Ammon's horn (tissue), 1 donor: ENCODE results near the gene SS18L1.

Experiments used
- DNase-seq: peaks from one replicate; pipeline ENCODE4 v3.0.0-alpha.2; 2016; ENCODE audit warnings: low spot score

Gene SS18L1

DNA sequence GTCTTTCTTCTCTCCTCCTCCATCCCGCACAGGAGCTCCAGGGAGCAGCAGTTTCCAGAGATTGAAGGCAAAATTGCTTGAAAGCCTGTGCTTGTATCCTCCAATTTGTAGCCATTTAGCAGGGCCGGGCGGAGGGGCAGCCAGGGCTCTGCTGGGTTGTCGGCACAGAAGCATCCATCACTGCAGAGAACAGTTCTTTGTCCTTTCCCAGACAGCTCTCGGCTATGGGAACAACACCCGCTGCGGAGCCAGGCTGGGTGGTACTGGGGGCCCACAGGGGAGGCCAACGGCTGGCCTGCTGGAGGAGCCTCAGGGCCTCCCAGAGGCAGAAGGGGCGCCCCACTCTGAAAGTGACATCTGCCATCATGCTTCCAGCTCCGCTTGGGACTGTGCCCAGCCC is 68.7 kb downstream of the SS18L1 start:
- no peak for DNase-seq

DNA sequence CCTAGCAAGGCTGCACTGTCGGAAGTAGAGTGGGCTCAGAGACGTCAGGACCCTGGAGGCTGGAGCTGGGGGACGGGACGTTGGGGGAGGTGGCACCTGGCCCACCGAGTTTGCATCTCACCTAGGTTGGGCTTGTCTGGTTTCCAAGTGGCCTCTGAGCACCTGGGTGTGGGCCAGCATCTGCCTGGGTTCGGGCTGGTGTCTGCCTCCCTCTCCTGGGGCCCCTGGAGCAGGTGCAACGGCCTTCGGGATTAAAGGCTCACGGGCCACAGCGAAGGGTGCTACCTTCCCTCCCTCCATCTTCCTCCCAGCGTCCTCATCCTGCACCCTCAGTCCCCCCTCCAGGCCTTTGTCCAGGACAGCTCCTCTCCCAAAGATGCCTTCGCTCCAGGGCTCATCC is 70.5 kb downstream of the SS18L1 start:
- DNase-seq = no peak

DNA sequence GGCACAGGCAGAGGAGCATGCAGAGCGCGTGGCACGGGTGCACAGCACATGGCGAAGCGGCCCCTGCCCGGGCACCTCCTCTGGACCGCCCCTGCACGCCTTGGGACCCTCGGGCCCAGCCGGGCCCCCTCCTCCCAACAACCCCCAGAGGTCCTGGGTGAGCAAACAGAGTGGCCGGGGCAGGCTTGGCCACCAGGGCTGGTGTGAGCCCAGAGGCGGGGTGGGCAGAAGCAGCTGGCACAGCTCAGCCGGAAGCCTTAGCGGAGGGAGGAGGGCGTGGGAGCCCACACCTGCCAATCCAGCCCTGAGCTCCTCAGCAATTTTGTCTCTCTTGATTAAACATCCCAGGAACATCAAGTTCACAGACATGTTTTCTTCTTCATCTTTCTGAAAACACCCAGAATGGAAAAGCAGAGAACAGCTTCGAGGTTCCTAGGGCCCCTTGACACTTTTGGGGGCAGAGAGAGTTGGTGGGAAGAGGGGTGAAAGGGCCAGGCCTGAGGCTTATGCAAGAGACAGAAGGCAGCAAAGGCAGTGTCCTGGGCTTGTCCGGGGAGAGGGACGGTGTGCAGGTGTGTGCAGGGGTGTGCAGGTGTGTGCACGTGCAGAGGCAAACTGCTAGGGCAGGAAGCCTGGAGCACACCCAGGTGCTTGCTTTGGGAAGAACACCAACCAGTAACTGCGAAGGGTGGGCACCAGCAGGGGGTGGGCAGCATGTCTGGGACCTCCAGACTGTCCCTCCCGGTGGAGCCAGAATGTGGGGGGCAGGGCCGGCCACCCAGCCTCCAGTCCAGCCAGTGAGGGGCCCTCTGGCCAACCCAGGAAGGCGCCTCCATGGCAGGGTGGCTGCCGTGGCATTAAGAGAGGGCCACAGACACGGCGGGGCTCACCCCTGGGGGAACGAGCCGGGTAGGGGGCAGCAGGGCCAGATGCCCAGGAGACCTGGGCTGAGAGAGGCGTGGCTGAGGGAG is 71.7 kb downstream of the SS18L1 start:
- no peak for DNase-seq

DNA sequence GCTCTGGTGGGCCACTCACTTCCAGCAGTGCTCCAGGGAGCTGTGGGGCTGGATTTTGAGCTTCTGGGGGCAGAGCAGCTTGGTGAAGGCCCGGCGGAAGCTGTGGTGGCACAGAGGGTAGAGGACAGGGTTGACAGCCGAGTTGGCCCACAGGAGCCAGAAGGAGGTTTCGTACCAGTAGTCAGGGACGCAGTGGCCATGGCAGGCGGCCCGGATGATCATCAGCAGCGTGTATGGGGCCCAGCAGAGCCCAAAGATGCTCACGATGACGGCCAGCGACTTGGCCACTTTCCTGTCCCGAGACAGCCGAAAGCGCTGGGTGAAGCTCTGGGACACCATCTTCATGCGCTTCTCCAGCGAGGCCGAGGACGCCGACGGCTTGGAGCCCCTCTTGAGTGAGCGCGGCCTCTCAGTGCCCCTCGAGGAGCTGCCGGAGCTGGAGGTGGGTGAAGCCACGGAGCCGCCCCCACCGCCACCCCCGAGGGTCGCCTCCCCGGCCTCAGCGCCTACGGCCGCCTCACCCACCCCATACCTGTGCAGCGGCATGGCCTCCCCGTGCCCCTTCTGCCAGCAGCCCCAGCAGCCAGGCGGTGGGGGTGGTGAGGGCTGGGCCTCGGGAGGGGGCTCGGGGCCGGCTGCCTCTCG is 72.5 kb downstream of the SS18L1 start:
- no peak for DNase-seq

DNA sequence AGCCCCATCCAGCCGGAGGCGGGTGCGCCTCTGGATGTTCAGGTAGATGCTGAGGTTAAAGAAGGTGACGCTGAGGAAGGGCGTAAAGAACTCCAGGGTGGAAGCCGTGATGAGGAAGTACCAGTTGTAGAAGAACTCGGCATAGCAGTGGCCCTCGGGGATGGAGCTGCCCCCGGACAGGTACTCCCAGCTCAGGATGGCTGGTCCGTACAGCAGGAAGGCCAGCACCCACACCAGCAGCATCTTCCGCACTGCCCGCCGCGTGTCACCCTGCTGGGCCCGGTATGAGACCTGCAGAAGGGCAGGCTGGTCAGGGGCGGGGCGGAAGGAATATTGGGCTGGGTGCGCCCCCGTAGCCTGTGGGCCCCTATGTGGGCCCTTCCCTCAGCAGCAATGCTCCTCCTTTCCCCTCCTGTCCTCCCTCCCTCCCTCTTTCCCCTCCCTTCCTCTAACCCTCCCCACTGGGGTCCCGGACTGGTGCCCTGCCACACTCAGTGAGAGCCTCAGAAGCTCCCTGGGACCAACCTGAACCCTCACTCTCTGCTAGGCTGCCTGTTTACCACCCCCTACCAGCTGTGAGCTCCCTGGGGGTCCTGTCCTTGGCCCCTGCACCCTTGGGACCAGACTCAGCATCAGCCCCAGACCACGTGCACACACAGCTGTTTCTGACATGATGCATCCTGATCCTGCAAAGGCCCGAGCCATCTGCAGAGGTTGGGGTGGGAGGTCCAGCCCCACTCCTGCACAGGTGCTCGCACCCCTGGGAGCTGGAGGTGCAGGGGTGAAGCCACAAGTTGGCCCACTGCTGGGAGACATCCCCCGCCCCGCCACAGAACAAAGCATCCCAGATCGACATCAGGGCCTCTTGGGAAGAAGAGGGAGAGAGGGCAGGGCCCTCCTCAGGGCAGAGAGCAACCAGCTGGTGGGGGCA is 73.3 kb downstream of the SS18L1 start:
- no peak for DNase-seq

DNA sequence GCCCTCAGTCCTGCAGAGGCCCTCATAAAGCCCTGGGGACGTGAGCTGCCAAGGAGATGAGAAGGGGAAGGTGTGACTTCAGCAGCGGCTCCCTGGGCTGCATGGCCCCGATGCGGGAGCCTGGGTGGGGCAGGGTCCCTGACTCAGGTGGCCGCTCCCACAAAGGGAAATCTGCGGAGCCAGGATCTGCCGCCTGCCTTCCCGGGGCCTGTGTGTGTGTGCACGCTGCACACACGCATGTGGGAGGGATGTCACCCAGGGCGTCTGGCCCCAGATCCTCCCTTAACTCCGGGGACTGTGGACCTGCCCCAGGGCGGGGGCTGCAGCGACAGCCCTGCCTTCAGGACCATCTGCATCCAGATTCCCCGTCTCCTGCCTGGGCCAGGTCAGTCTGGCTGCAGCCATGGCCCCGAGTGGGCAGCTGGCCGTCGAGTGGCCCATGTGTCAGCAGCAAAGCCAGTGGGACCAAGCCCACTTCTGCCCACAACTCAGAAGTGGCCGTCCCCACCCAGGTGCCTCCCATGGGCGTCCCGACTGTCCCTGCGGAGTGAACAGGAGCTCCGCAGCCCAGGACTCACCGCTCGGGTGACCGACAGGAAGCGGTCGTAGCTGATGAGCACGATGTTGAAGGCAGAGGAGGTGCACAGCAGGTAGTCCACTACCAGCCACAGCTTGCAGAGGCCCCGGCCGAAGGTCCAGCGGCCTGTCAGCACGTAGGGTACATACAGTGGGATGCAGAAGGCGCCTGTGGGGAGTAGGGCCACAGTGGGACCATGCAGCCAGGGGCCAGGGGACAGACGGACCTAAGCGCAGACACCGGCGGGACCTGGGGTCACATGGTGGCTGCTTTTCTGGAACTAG is 74.6 kb downstream of the SS18L1 start:
- no peak for DNase-seq

- no peak for DNase-seq
These were observed 75.8 kb downstream of the SS18L1 start for GRCh38 chr20:62219101-62219991.

DNA sequence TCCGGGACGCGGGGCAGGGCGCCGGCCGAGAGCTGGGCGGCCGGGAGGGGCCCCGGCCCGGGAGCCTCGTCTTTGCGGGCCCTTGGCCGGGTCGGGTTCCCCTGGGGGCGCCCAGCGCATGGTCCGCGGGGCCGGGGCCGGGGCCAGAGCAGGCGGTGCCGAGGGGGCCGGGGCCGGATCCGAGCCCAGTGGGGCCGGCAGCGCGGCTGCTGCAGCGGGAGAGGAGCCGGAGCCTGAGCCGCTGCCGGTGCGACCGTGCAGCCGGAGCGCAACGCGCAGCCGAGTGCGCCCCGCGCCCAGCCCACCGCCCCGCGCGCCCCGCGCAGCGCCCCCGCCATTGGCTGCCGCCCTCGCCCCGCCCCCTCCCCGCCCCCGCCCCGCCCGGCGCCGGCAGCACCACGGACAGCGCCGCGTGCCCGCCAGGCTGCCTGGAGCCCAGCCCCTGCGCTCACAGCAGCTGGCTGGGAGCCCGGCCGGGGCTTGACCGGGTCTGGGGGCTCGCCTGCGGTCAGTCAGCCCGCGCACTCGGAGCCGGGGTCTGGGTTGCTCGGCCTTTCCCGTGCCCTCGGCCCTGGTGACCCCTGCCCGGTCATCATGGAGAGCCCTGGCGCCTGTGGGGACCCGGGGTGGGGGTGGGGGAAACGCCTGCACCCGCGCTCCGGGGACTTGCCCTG is 76.6 kb downstream of the SS18L1 start, which contains the start of gene HRH3:
HRH3 (minus strand) TSS at position 287 of the 674 bp plus-strand sequence. CDS start 308 bp downstream, outside the sequence.
- DNase-seq = no peak

- no peak for DNase-seq
These were observed 77.3 kb downstream of the SS18L1 start for GRCh38 chr20:62220666-62221568.

DNA sequence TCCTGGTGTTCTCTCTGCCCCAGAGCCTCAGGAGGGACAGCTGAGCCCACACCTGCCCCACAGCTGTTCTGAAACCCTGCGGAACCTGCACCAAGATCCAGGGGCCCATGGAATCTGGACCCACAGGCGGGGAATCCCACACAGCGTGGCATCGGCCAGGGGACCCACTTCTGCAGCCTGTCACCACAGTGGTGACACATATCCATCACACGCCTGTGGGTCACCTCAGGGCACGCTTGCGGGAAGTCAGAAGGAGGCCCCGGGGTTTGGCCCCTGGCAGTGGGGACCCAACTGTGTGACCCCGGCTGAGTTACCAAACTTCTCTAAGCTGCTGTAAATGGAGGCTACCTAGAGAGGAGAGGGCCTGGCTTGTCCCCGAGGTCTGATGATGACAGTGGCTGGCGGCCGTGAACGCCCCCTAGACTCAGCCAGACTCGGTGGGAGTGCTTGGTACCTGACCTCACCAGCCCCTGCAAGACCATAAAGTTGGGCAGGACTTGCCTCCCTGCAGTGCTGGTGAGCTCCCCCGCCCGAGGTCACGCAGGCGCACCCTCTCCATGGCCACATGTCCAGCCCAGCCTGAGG is 78.8 kb downstream of the SS18L1 start:
- no peak for DNase-seq

DNA sequence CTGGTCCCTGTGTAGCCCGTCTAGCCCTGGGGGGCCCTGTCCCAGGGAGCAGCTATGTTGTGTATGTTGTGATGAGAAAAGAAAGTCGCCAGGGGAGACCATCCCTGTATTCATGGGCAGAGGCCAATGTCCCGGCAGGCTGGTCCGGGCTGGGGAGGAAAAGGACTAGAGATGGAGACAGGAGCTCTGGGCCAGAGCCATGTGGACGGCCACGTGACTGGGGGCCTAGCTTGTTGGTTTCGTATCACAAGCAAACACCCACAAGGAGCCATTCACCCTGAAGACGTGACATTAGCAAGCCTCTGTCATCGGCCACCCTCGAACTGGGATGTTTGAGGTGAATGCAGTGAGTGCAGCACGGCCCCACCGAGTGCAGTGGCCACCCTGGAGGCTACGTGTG is 79.4 kb downstream of the SS18L1 start:
- DNase-seq = no peak

- no peak for DNase-seq
These were observed 80.0 kb downstream of the SS18L1 start for GRCh38 chr20:62223571-62223970.

DNA sequence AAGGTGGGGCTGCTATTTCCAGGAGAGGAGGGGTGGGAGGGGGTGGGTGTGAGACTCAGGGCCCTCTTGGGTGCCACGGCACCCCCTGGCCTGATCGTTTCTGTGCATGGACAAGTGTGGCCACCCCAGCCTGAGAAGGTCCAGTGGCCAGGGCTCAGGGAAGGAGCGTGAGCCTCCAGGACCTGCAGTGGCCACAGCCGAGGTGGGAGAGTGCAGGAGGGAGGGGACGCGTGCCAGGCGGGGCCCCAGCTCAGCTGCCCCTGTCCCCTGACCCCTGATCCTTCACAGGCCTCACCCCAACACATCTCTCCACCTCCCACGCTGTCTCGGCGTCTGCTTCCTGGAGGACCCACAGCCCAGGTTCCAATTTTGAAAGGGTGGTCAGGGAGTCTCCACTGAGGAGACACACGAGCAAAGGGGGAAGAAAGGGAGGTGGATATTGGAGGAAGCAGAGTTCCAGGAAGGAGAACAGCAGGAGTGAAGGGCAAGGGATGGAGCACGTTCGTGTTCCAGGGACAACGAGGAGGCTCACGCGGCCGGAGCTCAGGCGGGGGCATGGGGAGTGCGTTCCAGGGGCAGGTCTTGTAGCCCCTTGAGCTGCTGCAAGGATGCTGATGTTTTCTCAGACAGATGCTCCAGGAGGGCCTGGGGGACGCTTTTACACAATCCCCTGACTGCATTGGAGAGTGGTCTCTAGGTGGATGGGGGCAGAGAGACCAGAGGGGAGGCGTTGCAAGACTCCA is 80.7 kb downstream of the SS18L1 start:
- no peak for DNase-seq

DNA sequence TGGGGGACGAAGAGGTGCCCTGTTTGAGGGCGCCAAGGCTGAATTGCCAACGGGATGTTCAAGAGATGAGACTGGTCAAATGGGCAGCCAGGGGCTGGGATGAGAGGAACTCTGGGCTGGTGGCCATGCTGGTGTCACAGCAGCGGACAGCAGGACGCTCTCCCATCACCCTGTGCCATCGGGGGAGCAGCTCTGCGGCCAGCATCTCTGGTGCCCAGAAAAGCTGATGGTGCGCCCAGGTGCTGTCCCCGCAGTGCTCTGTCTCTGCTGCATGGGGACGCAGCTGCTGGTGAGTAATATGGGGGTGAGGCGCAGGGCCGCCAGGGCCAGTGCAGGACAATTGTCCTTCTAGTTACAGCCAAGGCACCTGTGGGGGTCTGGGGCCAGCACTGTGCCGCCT is 81.5 kb downstream of the SS18L1 start:
- no peak for DNase-seq

GRCh38 chr20:62225820-62226635 is 82.5 kb downstream of the SS18L1 start:
- DNase-seq = no peak
